Transverse colon (tissue), 4 donors: Measurements from ENCODE around the gene GRM8.

Experiments
- CTCF ChIP-seq, 5 experiments: fragments of 200-600 bp in 3 of 5; fragments of 450-650 bp in 2 of 5; sonication (generic) in 3 of 5; IDR thresholded peaks; 1 replicate in 2 of 5; 2 replicates in 3 of 5; pipeline ENCODE4 v1.5.1; 2016 to 2017; ENCODE audit warnings: antibody characterized with exemption in 5 of 5, inconsistent platforms in 3 of 5, mild to moderate bottlenecking in 2 of 5, moderate library complexity in 1 of 5
- POLR2A ChIP-seq: fragments of 450-650 bp; IDR thresholded peaks from one replicate; pipeline ENCODE4 v1.6.1; 2016; ENCODE audit warnings: antibody characterized with exemption, mild to moderate bottlenecking, moderate library complexity
- POLR2AphosphoS5 ChIP-seq, 3 donors: sonication (generic); formaldehyde crosslinking; IDR thresholded peaks; one replicate each; pipeline ENCODE4 v1.6.1; 2016; ENCODE audit warnings: antibody characterized with exemption in 3 of 3

- TF ChIP-seq CTCF (IDR thresholded peaks at IDR 0.05) = no peak
- no peak for TF ChIP-seq POLR2A
- no peak for TF ChIP-seq POLR2AphosphoS5 (IDR thresholded peaks at IDR 0.05)
Measured at GRCh38 chr7:126605553-126605952, 647.2 kb downstream of the GRM8 start.
